Coronary artery (tissue), 2 donors: ENCODE results near the gene ELL.
A peak's percentile ranks its signal among the peaks of the same experiment; 100 is the strongest.

ENCODE experiments used
- DNase-seq: peaks from one replicate; pipeline ENCODE4 v3.0.0-alpha.2; 2017; ENCODE audit warnings: low spot score
- H3K27ac ChIP-seq, 2 donors: fragments of 200-600 bp; sonication (generic); one replicate each; pipeline ENCODE4 v1.5.1; 2016 to 2019
- H3K4me3 ChIP-seq: fragments of 200-600 bp; sonication (generic); 2 replicates; pipeline ENCODE4 v1.5.1; 2016; ENCODE audit warnings: mild to moderate bottlenecking, moderate library complexity
- TF ChIP-seq, protein P1 (sequence below): fragments of 200-600 bp; sonication (generic); IDR thresholded peaks from one replicate; pipeline ENCODE4 v1.5.1; 2019; ENCODE audit warnings: antibody characterized with exemption

Gene ELL

GRCh38 chr19:18424890-18425514 lies 96.9 kb downstream of the ELL start:
- H3K27ac ChIP-seq, result peak overlapping the region; percentile 63 to 91
- TF ChIP-seq, protein P1, sequence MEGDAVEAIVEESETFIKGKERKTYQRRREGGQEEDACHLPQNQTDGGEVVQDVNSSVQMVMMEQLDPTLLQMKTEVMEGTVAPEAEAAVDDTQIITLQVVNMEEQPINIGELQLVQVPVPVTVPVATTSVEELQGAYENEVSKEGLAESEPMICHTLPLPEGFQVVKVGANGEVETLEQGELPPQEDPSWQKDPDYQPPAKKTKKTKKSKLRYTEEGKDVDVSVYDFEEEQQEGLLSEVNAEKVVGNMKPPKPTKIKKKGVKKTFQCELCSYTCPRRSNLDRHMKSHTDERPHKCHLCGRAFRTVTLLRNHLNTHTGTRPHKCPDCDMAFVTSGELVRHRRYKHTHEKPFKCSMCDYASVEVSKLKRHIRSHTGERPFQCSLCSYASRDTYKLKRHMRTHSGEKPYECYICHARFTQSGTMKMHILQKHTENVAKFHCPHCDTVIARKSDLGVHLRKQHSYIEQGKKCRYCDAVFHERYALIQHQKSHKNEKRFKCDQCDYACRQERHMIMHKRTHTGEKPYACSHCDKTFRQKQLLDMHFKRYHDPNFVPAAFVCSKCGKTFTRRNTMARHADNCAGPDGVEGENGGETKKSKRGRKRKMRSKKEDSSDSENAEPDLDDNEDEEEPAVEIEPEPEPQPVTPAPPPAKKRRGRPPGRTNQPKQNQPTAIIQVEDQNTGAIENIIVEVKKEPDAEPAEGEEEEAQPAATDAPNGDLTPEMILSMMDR, result no peak
- no peak overlapping the region for H3K4me3 ChIP-seq
- DNase-seq, result peak; percentile 74

- peak; percentile 72 for DNase-seq
- peak overlapping the region in 1 of 2 donors; percentile 40 for H3K27ac ChIP-seq
- H3K4me3 ChIP-seq, result no peak overlapping the region
- TF ChIP-seq, protein P1, result no peak
Measured at GRCh38 chr19:18424122-18424889, 97.6 kb downstream of the ELL start.

DNA sequence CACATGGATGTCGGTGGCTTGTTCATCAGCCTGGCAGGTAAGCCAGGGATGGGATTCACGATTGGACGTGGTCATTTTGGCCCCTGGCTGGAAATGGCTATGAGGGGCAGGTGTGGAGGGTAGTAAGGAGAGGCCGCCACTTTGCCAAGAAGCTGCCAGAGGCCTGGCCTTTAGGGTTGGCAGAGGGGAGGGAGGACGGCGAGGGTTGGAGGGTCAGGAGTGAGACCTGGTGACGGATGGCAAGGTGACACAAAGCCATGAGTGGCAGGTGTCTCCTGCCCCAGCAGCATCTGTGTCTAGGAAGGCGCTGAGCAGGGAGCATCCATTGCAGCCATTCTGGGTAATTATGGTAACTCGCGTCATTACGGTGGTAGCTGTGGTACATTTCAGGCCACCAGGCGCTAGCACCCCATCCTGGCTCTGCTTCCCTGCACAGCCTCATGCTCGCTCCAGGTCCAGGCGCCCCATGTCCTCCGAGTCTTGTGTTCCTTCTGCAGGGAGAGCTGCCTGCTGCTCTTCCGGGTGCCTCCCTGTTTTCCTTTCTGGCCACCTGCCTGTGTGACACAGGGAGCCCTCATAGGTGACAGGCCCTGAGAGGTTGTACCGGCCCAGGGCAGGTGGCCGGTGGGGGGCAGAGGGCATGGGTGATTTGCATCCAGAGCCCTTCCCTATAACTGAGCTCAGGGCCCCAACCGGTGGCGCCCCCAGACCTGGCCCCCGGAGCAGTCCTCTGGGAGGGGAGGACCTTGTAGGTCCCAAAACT lies 98.4 kb downstream of the ELL start:
- TF ChIP-seq, protein P1, result no peak
- DNase-seq, result peak; percentile 77
- no peak overlapping the region for H3K4me3 ChIP-seq
- H3K27ac ChIP-seq, result peak overlapping the region in 1 of 2 donors; percentile 17

- TF ChIP-seq, protein P1, result no peak
- peak; percentile 73 for DNase-seq
- H3K4me3 ChIP-seq, result no peak overlapping the region
Measured at GRCh38 chr19:18422530-18423191, 99.2 kb downstream of the ELL start.

DNA sequence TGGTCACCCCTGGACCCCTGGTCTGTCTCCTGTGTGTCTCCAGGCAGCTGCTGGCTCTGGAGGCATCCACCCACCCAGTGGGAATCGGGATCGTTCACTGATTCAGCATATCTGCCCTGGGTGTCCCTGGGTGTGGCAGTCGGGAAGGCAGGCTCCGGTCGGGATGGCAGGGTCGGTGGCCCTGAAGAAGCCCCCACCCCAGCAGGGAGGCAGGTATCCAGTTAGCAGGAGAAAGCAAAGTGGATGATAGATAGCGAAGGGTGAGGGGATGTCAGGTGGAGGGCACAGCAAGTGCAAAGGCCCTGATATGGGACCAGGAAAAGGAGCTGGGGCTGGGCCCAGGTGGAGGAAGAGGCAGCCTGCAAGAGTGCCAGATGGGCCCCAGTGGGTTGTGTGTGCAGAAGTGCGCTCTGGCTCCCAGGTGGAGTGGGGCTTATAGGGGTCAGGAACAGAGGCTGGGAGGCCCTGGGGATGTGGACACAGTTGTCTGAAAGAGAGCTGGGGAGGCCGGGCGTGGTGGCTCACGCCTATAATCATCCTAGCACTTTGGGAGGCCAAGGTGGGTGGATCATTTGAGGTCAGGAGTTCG lies 100.4 kb downstream of the ELL start:
- Histone ChIP-seq H3K4me3 (peak overlapping the region; percentile 81), H3K27ac (peak overlapping the region; percentile 5 to 97)
- TF ChIP-seq, protein P1, result no peak
- DNase-seq, result peak; percentile 75

More at GRCh38 chr19:18422530-18423191, 99.2 kb downstream of the ELL start:
- peak overlapping the region in 1 of 2 donors; percentile 17 for H3K27ac ChIP-seq

DNA sequence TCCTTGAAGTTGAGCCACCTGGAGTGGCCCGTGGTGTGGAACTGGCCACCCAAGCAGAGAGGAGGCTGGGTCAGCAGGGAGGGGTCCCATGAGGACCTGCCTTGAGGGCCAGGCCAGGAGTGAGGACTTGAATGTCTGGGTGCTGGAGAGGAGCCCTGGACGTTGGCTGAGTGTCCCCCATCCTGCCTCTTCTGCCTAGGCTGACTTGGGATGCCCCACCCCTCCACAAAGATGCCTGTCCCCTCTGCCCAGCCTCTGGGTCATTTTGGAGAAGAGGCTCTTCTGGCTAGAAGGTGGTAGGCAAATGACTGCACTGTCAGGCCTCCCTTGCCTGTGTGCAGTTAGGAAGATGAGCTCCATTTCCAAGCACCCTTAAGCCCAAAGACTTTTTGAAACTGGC lies 100.9 kb downstream of the ELL start:
- TF ChIP-seq, protein P1, result no peak
- peak overlapping the region; percentile 81 for H3K4me3 ChIP-seq
- peak; percentile 76 for DNase-seq
- H3K27ac ChIP-seq, result peak overlapping the region; percentile 5 to 97
